Mucosa of descending colon (tissue), 3 donors: ENCODE data around the gene POLR1A. TPM values are rescaled to one million over a fixed set of nuclear protein-coding genes. Genes with fewer than 3 reads are reported as not detected.
A peak's percentile ranks its signal among the peaks of the same experiment; 100 is the strongest.

Experiments
- ATAC-seq: fragments of 200-7000 bp; cut with Tn5 transposase; one replicate; pipeline ENCODE4 v1.9.1; 2020; ENCODE audit warnings: mild to moderate bottlenecking, moderate library complexity
- DNase-seq, 3 donors: peaks; one replicate each; pipeline ENCODE4 v3.0.0-alpha.2; 2020
- H3K36me3 ChIP-seq: fragments of 200-600 bp; one replicate; pipeline ENCODE4 v1.8.0; 2021; ENCODE audit warnings: low read depth, mild to moderate bottlenecking
- H3K4me1 ChIP-seq: fragments of 200-600 bp; one replicate; pipeline ENCODE4 v1.8.0; 2021; ENCODE audit warnings: low read depth, mild to moderate bottlenecking
- H3K4me3 ChIP-seq: fragments of 200-600 bp; one replicate; pipeline ENCODE4 v1.8.0; 2021; ENCODE audit warnings: mild to moderate bottlenecking
- H3K9me3 ChIP-seq: fragments of 200-600 bp; one replicate; pipeline ENCODE4 v1.8.0; 2021; ENCODE audit warnings: mild to moderate bottlenecking
- CTCF ChIP-seq: fragments of 200-600 bp; IDR thresholded peaks from one replicate; pipeline ENCODE4 v1.8.0; 2022; ENCODE audit warnings: antibody characterized with exemption, mild to moderate bottlenecking
- intact Hi-C, 2 donors: fragments of 100-400 bp; cut with DNase I in 1 of 2; cut with micrococcal nuclease in 1 of 2; formaldehyde crosslinking; loops; one replicate each; pipeline versions ENCODE4 v1.11.0 to v1.11.1; 2022; cut with DNase I, micrococcal nuclease
- total RNA-seq, 3 donors: library from RNA; stranded (reverse); fragmentation: NEBNext Ultra II Directional in 2 of 3; extraction: Animal tissue kit (Norgen Biotek cat#: 25700) in 2 of 3; gene quantifications; one replicate each; pipeline versions ENCODE4 v1.2.1 to v1.2.4, GENCODE V29; 2021 to 2023
- donor health status: DM: no; HTN: no; CAD: no; lungs with moderate emphysema.
- donor health status: DM: no; HTN: no; CAD: no.
- donor health status: DM: no; HTN: yes; CAD: no.

POLR1A gene
- total RNA-seq, 3 donors from 2014 or later: 22.8 to 29.3 (median 24.3) TPM

- no peak for ATAC-seq
- no peak for TF ChIP-seq CTCF
- Histone ChIP-seq H3K4me1 (peaks cover 12% of the 10 kb centered on the region), H3K36me3 (no peaks in the 10 kb centered on the region), H3K9me3 (peaks cover 8% of the 10 kb centered on the region), H3K4me3 (no peak overlapping the region)
- no peak for DNase-seq
- intact Hi-C loops: no loop called here
Observed at GRCh38 chr2:86015699-86016098, 90.0 kb downstream of the POLR1A start.

- peaks cover 8% of the 10 kb centered on the region for H3K9me3 ChIP-seq
- TF ChIP-seq CTCF: no peak
- peaks cover 12% of the 10 kb centered on the region for H3K4me1 ChIP-seq
- intact Hi-C loops: no loop called here
- H3K4me3 ChIP-seq: no peak overlapping the region
- no peaks in the 10 kb centered on the region for H3K36me3 ChIP-seq
- DNase-seq (no peak), ATAC-seq (no peak)
Observed at GRCh38 chr2:86015006-86015405, 90.7 kb downstream of the POLR1A start.

GRCh38 chr2:86014493-86014892, 91.2 kb downstream of the POLR1A start:
- ATAC-seq (no peak), DNase-seq (no peak)
- no peak overlapping the region for H3K4me3 ChIP-seq
- peaks cover 8% of the 10 kb centered on the region for H3K9me3 ChIP-seq
- peaks cover 12% of the 10 kb centered on the region for H3K4me1 ChIP-seq
- no peak for TF ChIP-seq CTCF
- H3K36me3 ChIP-seq: no peaks in the 10 kb centered on the region
- intact Hi-C loops: no loop called here

- peaks cover 8% of the 10 kb centered on the region for H3K9me3 ChIP-seq
- intact Hi-C loops: no loop called here
- TF ChIP-seq CTCF: no peak
- no peak for ATAC-seq
- peaks cover 11% of the 10 kb centered on the region for H3K4me1 ChIP-seq
- no peaks in the 10 kb centered on the region for H3K36me3 ChIP-seq
- DNase-seq: no peak
- H3K4me3 ChIP-seq: no peak overlapping the region
Observed at GRCh38 chr2:86012007-86012712, 93.5 kb downstream of the POLR1A start.

- ATAC-seq: peak; percentile 98
- Histone ChIP-seq H3K4me3 (no peak overlapping the region), H3K4me1 (peaks cover 7% of the 10 kb centered on the region), H3K36me3 (no peaks in the 10 kb centered on the region), H3K9me3 (peaks cover 8% of the 10 kb centered on the region)
- intact Hi-C loops: no loop called here
- no peak for TF ChIP-seq CTCF
- DNase-seq: peak in 2 of 3 donors; percentile 58 to 60
Observed at GRCh38 chr2:86011449-86011941, 94.2 kb downstream of the POLR1A start.
